ENCODE data around the gene TRIM44. TPM values are rescaled to one million over a fixed set of nuclear protein-coding genes. Genes with fewer than 3 reads are reported as not detected.

Gene TRIM44
- polyA plus RNA-seq, 1 donor (not counting 4 experiments of a cell fraction or from before 2014, with no cell fraction given), result 48.3 TPM

DNA sequence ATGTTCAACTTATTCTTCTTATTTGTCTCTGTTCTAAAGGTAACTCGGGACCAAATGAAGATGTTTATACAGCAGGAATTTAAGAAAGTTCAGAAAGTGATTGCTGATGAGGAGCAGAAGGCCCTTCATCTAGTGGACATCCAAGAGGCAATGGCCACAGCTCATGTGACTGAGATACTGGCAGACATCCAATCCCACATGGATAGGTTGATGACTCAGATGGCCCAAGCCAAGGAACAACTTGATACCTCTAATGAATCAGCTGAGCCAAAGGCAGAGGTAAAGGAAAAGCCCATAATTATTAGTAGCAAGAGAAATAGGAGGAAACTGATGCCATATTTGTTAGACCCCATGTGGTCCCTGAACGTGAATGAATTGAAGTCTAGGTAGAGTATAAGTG lies 63.3 kb downstream of the TRIM44 start:
- Histone ChIP-seq H3K9me3 (ENCODE audit: control insufficient read depth, low read depth, low read length) (no peaks in the 10 kb centered on the region), H3K36me3 (ENCODE audit: control insufficient read depth in 2 of 2, extremely low read depth in 1 of 2, insufficient read depth in 2 of 2, low read length in 2 of 2) (peaks cover 4 to 8% of the 10 kb centered on the region in 2 experiments), H3K4me3 (ENCODE audit: control insufficient read depth in 2 of 3, extremely low read depth in 1 of 3, insufficient read depth in 2 of 3, low read depth in 1 of 3, low read length in 3 of 3) (no peak overlapping the region), H3K4me1 (ENCODE audit: control insufficient read depth, extremely low read depth, insufficient read depth, low read length) (no peaks in the 10 kb centered on the region), H3K4me2 (ENCODE audit: control insufficient read depth, extremely low read depth, insufficient read depth, low read depth, low read length) (no peak overlapping the region), H3K9me1 (ENCODE audit: control insufficient read depth, extremely low read depth, insufficient read depth, low read length) (no peaks in the 10 kb centered on the region), H2AFZ (ENCODE audit: control insufficient read depth, low read length) (no peak overlapping the region), H3K27me3 (ENCODE audit: control insufficient read depth, extremely low read depth, insufficient read depth, low read length) (no peaks in the 10 kb centered on the region), H3K27ac (ENCODE audit: control insufficient read depth, insufficient read depth, low read length) (no peak overlapping the region), H3K9ac (ENCODE audit: control insufficient read depth, extremely low read depth, insufficient read depth, low read length) (no peak overlapping the region), H3K79me2 (ENCODE audit: control insufficient read depth, insufficient read depth, low read length) (no peaks in the 10 kb centered on the region), H4K20me1 (ENCODE audit: control insufficient read depth, extremely low read depth, insufficient read depth, low read length) (no peaks in the 10 kb centered on the region)
- peak; percentile 23 for DNase-seq (ENCODE audit: low read depth, low spot score)
- dilution Hi-C loops (cut with MboI; ENCODE audit: extremely low pct_ligation_motif_present, low sequenced_read_pairs), result no loop called here
- no peak for TF ChIP-seq EZH2 (IDR thresholded peaks at IDR 0.05; ENCODE audit: low read length)
- TF ChIP-seq, protein P1, sequence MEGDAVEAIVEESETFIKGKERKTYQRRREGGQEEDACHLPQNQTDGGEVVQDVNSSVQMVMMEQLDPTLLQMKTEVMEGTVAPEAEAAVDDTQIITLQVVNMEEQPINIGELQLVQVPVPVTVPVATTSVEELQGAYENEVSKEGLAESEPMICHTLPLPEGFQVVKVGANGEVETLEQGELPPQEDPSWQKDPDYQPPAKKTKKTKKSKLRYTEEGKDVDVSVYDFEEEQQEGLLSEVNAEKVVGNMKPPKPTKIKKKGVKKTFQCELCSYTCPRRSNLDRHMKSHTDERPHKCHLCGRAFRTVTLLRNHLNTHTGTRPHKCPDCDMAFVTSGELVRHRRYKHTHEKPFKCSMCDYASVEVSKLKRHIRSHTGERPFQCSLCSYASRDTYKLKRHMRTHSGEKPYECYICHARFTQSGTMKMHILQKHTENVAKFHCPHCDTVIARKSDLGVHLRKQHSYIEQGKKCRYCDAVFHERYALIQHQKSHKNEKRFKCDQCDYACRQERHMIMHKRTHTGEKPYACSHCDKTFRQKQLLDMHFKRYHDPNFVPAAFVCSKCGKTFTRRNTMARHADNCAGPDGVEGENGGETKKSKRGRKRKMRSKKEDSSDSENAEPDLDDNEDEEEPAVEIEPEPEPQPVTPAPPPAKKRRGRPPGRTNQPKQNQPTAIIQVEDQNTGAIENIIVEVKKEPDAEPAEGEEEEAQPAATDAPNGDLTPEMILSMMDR (optimal IDR thresholded peaks at IDR 0.05 in 1 of 3, IDR thresholded peaks at IDR 0.05 in 1 of 3, conservative IDR thresholded peaks at IDR 0.05 in 1 of 3; ENCODE audit: extremely low read depth in 1 of 3, insufficient read depth in 2 of 3, low read length in 3 of 3), result no peak
- FAIRE-seq, result no peak

DNA sequence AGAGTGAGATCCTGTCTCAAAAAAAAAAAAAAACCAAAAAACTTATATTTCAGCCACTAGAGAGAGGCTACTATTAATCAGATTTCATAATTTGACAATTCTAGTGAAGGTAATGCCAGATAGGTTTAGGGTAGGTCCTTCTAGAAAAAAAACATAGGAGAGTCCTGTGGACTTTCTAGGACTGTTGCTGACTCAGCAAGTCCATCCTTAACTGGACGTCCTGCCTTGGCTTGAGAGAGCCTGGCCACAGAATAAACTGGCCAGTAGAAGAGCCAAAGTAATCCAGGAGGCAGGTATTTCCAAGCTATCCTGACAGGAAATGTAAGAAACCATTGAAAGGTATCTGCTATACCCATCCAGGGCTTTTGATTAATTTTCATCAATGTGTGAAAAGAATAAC lies 64.6 kb downstream of the TRIM44 start:
- no peaks in the 10 kb centered on the region for H4K20me1 ChIP-seq (ENCODE audit: control insufficient read depth, extremely low read depth, insufficient read depth, low read length)

More for the DNA sequence above, 64.6 kb downstream of the TRIM44 start:
- Histone ChIP-seq H3K27me3 (ENCODE audit: control insufficient read depth, extremely low read depth, insufficient read depth, low read length) (no peaks in the 10 kb centered on the region), H3K79me2 (ENCODE audit: control insufficient read depth, insufficient read depth, low read length) (no peaks in the 10 kb centered on the region), H3K9ac (ENCODE audit: control insufficient read depth, extremely low read depth, insufficient read depth, low read length) (no peak overlapping the region), H3K4me2 (ENCODE audit: control insufficient read depth, extremely low read depth, insufficient read depth, low read depth, low read length) (no peak overlapping the region), H3K27ac (ENCODE audit: control insufficient read depth, insufficient read depth, low read length) (no peak overlapping the region), H3K9me3 (ENCODE audit: control insufficient read depth, low read depth, low read length) (no peaks in the 10 kb centered on the region), H3K9me1 (ENCODE audit: control insufficient read depth, extremely low read depth, insufficient read depth, low read length) (no peaks in the 10 kb centered on the region), H2AFZ (ENCODE audit: control insufficient read depth, low read length) (no peak overlapping the region), H3K36me3 (ENCODE audit: control insufficient read depth in 2 of 2, extremely low read depth in 1 of 2, insufficient read depth in 2 of 2, low read length in 2 of 2) (peaks cover 4 to 8% of the 10 kb centered on the region in 2 experiments), H3K4me3 (ENCODE audit: control insufficient read depth in 2 of 3, extremely low read depth in 1 of 3, insufficient read depth in 2 of 3, low read depth in 1 of 3, low read length in 3 of 3) (no peak overlapping the region), H3K4me1 (ENCODE audit: control insufficient read depth, extremely low read depth, insufficient read depth, low read length) (no peaks in the 10 kb centered on the region)
- DNase-seq (ENCODE audit: low read depth, low spot score) (no peak), FAIRE-seq (no peak)
- no peak for TF ChIP-seq EZH2 (IDR thresholded peaks at IDR 0.05; ENCODE audit: low read length)
- TF ChIP-seq, protein P1 (optimal IDR thresholded peaks at IDR 0.05 in 1 of 3, IDR thresholded peaks at IDR 0.05 in 1 of 3, conservative IDR thresholded peaks at IDR 0.05 in 1 of 3; ENCODE audit: extremely low read depth in 1 of 3, insufficient read depth in 2 of 3, low read length in 3 of 3), result no peak
- dilution Hi-C loops (cut with MboI; ENCODE audit: extremely low pct_ligation_motif_present, low sequenced_read_pairs), result no loop called here
